ENCODE measurements around the gene BPIFB6. TPM values are rescaled to one million over a fixed set of nuclear protein-coding genes. Genes with fewer than 3 reads are reported as not detected.

The BPIFB6 gene
- polyA plus RNA-seq, 1 donor: not detected

DNA sequence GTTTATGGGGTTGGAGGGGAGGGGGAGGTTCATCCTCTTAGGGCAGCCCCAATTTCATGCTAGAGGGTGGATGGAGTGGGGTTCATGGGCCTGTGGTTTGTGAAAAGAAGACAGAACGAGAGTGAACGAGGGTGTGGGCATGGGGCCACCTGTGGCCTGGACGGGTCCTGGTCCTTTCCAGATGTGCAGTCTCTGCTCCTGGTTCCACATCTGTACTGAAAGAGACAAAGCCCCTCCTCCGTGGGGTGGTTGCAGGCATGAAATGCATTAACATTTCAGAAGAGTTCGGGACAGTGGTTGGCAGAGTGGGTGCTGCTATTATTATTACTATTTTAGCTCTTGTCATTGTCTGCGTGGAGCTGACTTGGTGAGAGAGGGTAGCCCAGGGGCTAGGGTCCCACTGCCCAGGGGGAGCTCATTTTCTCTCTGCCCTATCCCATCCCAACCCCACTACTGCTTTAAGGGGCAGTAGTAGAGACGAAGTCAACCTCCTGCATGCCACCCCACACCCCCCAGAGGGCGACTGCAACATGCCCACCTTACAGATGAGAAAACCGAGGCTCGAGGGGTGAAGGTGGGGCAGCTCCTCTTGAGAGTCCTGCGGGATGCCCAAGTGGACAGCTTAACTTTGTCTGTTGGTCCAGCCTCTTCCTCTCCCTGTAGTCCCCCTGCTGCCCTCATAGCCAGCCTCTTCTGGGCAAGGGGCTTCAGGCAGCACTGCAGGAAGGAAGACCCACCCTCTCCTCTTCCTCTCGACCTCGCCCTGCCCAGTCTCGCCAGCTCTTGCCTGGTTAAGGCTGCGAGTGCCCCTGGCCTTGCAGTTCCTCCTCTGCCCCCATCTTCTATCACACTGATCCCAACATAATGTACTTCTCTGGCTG, 15.5 kb upstream of the BPIFB6 start:
- no peak for DNase-seq (ENCODE audit: low read depth)

DNA sequence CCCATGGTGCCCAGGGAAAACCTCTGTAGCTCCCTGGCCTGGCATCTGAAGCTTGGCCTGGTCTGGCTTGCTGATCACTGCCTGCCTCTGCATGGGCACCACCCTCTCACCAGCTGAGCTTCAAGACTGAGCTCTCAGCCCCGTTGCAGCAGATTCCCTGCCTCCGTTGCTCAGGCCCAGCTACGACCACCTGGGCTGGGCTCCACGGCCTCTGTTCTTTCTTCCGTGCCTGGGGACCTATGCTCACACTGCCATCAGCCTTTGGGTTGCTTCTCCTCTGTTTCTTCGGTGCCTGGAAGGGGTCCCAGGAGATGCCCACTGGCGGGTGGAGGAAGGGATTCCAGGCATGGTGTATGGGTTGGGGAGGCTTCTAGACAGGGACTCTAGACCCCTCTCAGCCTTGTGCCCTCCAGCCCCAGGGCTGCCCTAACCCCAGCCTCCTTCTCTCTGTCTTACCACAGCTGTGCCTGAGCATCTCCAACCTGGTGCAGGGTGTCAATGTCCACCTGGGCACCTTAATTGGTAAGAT, 14.8 kb upstream of the BPIFB6 start:
- no peak for DNase-seq (ENCODE audit: low read depth)

- no peak for DNase-seq (ENCODE audit: low read depth)
These were observed 13.9 kb upstream of the BPIFB6 start for GRCh38 chr20:33017542-33017941.

DNA sequence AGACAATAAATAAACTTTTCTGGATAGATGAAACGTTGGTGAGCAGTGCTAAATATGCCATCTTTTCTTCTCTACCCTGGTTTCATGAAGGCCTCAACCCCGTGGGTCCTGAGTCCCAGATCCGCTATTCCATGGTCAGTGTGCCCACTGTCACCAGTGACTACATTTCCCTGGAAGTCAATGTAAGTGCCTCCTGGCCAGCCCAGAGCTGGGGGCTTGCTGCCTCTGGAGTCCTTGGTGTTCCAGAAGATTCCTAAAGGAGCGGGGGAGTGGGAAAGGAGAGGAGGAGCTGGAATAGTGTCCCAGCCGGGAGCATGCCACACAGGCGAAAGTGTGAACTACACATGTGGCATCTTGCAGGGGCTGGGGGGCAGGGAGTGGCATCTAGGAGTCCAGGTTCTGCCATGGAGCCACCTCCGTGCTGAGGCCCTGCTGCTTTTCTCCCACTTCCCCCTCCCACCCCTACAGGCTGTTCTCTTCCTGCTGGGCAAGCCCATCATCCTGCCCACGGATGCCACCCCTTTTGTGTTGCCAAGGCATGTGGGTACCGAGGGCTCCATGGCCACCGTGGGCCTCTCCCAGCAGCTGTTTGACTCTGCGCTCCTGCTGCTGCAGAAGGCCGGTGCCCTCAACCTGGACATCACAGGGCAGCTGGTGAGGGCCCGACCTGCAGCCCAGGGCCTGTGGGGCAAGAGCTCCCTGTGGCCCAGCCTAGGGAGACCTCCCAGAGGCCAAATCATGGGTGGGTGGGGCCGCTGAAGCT, 13.1 kb upstream of the BPIFB6 start:
- DNase-seq (ENCODE audit: low read depth): no peak

DNA sequence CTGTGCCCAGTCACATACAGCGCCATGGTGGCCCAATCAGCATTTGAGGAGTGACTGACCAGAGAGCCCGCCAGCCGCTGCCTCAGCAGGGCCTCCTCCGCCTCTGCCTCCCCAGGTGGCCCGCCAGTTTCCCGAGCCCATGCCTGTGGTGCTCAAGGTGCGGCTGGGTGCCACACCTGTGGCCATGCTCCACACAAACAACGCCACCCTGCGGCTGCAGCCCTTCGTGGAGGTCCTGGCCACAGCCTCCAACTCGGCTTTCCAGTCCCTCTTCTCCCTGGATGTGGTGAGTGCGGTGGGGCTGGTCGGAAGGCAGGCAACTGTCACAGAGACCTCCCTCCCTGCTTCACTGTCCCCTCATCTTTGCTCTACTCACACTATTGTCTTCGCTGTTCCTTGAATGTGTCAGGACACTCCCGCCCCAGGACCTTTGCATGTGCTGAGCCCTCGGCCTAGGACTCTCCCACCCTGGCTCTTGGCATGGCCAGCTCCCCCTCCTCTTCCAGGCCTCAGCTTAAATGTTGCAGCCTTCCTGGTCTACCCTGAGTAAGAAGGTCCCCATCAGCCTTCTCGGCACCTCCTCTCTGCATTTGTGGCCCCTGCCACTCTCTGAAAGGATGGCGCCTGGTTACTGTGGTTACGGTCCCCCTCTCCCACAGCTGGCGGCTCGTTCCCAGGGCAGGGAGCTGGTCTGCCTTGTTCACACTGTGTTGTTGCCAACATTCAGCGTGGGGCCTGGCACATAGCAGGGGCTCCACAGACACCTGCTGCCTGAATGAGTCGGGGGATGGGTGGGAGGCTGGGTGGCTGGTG, 11.8 kb upstream of the BPIFB6 start:
- no peak for DNase-seq (ENCODE audit: low read depth)

- DNase-seq (ENCODE audit: low read depth): no peak
These were observed 10.9 kb upstream of the BPIFB6 start for GRCh38 chr20:33020278-33021161.

DNA sequence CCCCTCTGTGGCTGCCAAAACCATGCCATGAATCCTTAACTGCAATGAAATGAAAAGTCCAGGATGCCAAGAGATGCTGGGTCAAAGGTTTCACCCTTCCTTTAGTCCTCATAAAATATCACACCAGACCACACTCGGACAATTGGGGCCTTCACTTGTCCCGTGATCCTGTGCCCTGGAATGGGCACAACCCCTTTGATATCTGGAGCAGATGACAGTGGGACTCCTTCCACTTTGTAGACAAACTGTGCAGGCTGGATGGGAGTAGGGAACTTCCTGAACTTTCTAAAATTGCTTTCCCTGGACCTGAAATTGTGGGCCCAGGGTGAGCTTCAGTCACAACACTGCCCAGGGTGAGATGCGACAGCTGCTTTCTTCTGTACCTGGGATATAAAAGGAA, 9.6 kb upstream of the BPIFB6 start:
- DNase-seq (ENCODE audit: low read depth): no peak

DNA sequence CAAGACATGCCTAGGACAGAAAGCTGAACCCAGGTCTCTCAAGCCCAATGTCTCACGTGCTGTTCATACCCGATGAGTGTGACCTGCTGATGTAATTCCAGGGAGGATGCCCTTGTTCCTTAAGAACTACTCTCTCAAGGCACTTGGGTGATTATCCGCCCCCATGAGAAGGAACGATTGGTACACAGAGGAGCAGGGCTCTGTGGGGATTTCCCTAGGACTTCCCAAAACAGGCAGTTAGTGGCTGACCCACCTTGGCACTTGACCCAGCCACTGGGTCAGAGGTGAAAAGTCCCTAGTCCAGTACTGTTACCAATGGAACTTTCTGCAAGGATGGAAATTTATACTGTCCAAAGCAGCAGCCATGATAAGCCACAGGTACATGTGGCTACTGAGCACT, 9.2 kb upstream of the BPIFB6 start:
- no peak for DNase-seq (ENCODE audit: low read depth)

DNA sequence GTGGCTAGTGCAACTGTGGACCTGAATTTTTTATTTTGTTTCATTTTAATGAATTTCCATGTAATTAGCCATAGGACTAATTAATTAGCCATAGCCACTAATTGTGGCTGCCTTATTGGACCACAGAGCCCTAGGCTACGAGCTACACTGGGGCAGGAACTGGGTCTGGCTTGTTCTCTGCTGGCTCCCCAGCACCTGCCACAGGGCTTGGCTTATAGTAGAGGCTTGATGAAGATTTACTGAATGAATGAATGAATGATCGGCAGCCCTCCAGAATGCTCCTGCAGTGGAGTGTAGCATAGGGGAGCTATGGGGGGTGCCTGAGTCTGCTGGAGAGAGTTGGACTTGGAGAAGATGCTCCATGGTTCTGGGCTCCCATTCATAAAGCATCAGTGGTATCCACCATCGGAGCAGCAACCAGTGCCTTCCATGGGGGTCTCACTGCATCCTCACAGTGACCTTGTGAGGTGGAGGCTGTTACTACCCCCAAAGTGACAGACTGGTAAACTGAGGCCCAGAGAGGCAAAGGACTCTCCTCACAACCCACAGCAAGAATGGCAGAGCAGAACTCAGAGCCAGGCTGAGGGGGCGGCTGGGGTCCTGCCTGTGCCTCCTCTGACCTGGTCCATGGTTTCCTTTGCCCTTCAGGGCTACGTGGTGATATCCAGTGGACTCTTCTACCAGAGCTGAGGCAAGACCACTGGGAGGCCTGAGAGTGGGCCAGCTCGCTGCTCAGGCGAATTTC, 8.6 kb upstream of the BPIFB6 start:
- no peak for DNase-seq (ENCODE audit: low read depth)

DNA sequence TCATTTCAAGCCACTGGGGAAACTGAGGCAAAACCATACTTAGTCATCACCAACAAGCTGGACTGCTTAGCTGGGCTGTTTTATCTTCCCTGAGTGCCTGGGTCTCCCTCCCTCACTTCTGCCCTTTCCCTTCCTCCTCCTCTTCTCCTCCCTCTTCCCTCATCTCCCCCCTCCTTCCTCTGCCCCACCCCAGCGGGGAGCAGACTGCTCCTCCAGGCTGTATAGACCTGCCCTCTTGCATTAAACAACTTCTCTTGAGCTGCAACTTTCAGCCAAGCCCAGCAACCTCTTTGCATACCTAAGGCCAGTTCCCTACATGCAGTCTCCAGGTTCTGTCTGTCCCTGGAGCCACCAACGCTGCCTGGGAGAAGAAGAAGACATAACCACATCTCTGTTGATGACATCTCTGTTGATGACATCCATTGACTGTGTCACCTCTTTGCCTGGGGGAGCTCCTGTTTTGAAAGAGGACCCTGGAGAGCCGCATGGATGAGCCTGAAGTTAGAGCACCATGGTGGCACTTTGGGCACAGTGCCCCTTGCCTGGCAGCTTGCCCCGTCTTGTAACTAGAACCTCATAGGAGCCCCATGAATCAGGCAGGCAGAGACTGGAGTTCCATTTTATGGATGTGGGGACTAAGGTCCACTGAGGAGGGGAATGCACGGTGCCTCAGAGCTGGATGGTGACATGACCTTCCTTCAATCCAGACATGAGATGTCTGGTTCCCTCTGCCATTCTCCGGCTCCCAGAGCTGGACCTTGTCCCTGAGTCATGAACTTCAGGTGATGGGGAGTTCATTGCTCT, 7.8 kb upstream of the BPIFB6 start:
- DNase-seq (ENCODE audit: low read depth): no peak

DNA sequence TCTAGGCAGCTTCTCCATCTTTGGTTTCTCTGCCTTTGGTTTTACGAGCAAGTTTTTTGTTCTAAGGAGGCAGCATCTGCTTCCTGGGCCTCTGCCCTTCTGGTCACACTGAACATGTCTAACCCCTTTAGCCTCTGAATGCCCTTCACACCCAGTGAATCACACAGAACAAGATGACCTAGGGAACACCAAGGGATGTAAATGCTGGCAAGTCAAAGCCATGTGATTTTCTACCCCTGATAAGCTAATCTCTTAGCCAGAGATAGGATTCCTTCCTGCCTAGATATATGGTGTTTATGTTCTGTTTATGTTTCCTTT, 7.2 kb upstream of the BPIFB6 start:
- DNase-seq (ENCODE audit: low read depth): no peak

DNA sequence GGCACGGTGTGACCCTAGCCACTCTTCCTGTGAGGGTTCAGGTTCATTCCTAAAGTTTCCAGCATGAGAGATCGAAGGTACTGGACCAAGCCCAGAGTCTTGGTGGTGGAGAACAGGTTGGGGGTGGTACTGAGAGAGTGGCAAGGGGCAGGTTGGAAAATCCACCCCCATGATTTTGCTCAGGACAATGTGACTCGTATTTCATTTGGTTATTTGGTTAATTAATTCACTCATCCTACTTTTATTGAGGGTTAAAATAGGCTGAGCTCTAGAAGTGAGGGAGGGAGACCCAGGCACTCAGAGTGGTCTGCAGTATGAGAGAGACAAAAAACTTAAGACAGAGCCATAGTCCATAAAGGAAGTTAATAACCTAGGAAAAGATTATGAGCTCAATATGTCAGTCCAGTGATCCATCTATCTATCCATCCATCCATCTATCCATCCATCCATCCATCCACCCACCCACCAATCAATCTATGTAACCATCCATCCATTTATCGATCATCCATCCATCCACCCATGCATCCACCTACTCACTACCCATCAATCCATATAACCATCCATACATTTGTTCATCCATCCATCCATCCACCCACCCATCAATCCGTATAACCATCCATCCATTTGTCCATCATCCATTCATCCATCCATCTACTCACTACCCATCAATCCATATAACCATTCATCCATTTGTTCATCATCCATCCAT, 6.7 kb upstream of the BPIFB6 start:
- no peak for DNase-seq (ENCODE audit: low read depth)

GRCh38 chr20:33025318-33025876, 6.1 kb upstream of the BPIFB6 start:
- no peak for DNase-seq (ENCODE audit: low read depth)

DNA sequence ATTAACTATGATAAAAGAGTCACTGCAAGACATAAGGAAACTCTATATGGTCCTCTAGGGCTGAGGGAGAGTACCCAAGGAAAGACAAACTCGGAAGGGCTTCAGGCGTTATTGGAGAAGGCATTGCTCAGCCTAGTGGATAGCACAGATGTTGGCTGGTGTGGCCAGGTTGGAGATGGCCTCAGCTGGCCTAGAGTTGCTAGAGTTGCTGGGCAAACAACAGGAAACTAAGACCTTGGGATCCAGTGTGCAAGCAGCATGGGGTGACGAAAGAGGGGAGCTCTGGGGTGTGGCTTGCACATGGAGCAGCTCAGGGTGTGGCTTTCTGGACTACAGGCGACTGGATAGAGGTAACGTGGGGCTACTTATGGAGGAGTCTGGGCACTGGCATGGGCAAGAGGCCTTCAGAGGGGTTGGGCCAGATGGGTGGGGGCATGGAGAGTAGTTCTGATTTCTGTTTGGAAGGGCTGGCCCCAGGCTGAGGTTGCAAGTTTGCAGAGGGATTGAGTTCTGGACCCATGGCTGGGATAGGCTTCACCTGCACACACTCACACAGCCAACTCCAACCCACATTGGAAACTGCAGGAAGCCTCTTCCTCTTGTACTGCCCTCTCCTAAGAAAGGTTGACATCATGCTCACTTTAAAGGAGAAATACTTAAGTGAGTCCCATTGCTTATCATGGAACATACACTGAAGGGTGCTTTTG, 5.2 kb upstream of the BPIFB6 start:
- no peak for DNase-seq (ENCODE audit: low read depth)

- DNase-seq (ENCODE audit: low read depth): no peak
These were observed 4.4 kb upstream of the BPIFB6 start for GRCh38 chr20:33026779-33027759.

All from forelimb muscle (tissue), 1 donor.